Measurements from ENCODE around the gene FCGR2B.
"Not testable (repeated sequence)": the region's sequence is repeated elsewhere in the genome, so short reads cannot be mapped to it uniquely, and the experiment has no call there.

Gene FCGR2B

GRCh38 chr1:161647507-161648360 lies 15.2 kb upstream of the FCGR2B start:
- DNase-seq = not testable (repeated sequence)

DNA sequence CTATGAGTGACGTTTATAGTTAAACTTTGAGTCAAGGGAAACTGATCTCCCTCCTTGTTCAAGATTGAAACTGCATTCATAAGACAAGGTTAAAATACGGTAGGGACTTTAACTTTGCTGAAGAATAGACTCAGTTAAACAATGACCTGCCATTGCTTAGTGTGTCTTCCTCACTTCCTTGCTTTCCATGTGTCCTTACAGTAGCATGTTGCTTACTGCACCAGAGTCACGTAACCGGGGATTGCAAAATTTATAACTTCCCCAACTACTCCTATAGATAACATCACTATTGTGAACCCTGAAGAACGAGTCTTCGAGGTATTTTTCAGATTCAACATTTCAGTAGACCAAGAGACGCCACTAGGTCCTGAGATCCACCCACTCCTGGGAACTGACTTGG lies 9.4 kb upstream of the FCGR2B start:
- DNase-seq = not testable (repeated sequence)

GRCh38 chr1:161653971-161654370 lies 9.0 kb upstream of the FCGR2B start:
- DNase-seq = not testable (repeated sequence)

GRCh38 chr1:161658524-161658923 lies 4.4 kb upstream of the FCGR2B start:
- DNase-seq = not testable (repeated sequence)

GRCh38 chr1:161661660-161662311 lies 1.2 kb upstream of the FCGR2B start:
- DNase-seq = not testable (repeated sequence)

DNA sequence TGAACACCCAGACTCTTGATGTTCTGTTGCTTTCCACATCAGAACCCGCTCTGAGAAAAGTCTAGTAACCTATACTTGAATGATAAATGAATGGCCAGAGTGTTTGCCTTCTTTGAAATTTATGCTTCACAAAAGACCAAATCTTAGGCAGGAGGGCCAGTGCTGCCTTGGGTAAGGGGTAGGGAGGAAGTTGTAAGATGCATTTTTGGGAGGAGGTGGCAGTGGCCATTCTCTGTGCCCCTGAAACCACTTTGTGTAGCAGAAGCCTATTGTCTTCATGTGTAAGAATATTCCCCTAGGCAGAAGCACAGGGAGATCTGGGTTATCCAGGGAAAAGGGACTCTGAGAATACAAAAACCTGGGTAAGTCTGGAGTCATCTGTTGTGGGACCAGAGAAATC lies 626 bp downstream of the FCGR2B start:
- not testable (repeated sequence) for DNase-seq

- not testable (repeated sequence) for DNase-seq
Measured at GRCh38 chr1:161664689-161665088, 1.7 kb downstream of the FCGR2B start.

DNA sequence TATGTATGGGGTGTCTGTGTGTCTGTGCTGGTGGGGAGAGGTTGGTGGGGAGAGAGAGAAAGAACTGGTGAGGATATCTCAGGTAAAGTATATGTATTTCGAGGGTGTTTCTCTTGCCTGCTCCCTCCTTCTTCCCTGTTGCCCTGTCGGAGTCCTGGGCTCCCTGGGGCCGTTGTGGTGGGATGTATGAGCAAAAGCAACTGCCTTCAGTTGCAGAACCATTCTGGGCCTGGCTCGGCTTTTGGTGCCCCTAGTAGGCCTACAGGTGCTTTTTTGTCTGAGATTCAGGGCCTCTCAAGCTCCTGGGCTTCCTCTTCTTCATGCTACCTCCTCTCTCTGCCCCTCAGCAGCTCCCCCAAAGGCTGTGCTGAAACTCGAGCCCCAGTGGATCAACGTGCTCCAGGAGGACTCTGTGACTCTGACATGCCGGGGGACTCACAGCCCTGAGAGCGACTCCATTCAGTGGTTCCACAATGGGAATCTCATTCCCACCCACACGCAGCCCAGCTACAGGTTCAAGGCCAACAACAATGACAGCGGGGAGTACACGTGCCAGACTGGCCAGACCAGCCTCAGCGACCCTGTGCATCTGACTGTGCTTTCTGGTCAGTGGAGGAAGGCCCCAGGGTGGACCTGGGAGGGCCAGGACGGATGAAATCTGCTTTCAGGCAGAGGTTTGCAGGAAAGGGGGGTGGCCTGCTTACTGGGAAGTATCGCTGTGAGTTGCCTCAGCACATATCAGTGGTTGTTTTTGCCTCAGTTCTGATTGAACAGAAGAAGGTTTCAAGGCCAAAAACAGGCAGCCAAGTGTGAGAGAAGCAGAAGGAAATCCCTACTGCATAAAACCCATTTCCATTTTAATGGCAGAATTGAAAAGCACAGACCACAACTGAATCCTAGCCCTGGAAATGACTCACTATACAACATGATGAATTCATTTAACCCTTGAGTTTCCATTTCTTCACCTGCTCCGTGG lies 8.4 kb downstream of the FCGR2B start:
- DNase-seq = peak in 1 of 2 experiments; percentile 27

DNA sequence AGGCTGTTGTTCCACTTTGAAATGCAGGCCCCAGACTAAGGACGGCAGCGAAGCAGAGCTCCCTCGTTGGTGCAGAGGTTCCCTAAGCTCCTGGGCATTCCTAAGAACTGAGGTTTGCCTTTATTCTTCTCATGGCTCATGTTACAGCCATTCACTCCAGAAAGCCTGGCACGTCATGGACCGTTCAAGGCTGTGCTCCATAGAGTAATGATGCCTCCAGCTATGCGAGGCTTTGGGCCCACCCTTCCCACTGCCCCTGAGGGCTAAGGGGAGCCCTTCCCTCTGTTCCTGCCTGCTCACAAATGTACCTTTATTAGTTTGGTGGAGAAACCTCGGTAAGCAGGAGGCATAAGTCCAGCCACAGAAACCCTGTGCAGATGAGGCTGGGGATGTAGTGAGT lies 10.5 kb downstream of the FCGR2B start:
- not testable (repeated sequence) for DNase-seq

GRCh38 chr1:161674447-161674846 lies 11.5 kb downstream of the FCGR2B start:
- DNase-seq = not testable (repeated sequence)

GRCh38 chr1:161674908-161675307 lies 12.0 kb downstream of the FCGR2B start:
- DNase-seq = not testable (repeated sequence)

DNA sequence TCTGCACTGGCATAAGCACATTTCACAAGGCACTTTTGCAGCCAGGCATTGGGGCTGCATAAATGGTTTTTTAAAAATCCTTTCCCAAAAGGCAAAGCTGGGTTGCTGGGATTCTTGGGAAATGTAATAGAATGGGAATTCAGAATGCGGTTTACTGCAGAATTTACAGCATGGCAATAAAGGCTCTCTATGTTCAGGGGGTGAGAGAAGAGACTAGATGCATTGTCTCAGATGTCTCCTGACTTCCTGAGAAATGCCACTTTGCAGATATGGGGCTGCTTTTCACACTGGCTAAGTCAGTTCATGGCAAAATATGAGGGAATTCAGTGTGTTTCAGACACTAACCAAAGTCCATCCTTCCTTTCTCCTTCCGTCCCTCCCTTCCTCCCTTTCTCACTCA lies 13.5 kb downstream of the FCGR2B start:
- DNase-seq = no peak

DNA sequence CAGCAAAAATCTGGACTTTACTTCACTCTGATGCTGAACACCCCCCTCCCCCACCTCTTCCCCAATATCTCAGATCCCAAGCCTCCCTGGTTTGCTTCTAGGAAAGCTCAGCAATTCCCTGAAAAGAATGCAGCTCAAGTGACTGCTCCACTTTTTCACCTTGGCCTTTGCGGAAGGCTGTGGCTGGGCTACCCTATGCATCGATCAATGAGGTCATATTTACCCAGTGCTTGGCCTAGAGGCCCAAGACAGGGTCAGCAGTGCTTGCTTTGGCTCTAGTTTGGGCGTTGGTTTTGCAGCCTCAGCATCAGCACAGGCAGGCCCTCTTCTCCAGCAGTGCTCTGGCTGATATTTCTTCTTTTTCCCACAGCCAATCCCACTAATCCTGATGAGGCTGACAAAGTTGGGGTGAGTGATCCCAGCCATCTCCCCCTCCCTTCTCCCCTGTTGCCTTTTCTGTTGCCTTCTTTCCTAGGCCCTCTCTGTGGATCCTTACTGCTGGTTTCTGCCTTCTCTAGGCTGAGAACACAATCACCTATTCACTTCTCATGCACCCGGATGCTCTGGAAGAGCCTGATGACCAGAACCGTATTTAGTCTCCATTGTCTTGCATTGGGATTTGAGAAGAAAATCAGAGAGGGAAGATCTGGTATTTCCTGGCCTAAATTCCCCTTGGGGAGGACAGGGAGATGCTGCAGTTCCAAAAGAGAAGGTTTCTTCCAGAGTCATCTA lies 14.2 kb downstream of the FCGR2B start:
- no peak for DNase-seq

GRCh38 chr1:161678500-161678899 lies 15.6 kb downstream of the FCGR2B start:
- DNase-seq = no peak

- no peak for DNase-seq
Measured at GRCh38 chr1:161681879-161682278, 18.9 kb downstream of the FCGR2B start.

- no peak for DNase-seq
Measured at GRCh38 chr1:161688946-161689345, 26.0 kb downstream of the FCGR2B start.

DNA sequence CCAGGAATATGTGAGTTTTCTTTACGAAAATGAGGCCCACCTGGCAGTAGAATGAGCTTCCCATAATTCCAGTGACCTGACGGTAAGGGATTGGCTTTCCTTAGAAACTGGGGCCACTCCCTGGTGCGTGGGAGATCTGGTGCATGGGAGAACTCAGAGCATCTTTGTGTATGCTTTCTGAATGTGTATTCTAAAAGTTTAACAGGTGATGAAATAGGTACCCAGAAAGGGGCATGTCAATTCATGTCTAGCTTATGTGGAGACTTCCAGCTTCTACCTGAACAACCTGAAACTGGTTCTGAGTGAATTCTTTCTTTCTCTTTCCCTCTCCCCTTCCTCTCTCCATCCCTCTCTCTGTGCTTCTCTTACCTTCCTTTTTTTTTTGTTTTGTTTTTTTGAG lies 28.9 kb downstream of the FCGR2B start:
- DNase-seq = no peak

- DNase-seq = not testable (repeated sequence)
Measured at GRCh38 chr1:161693020-161693712, 30.2 kb downstream of the FCGR2B start.

DNA sequence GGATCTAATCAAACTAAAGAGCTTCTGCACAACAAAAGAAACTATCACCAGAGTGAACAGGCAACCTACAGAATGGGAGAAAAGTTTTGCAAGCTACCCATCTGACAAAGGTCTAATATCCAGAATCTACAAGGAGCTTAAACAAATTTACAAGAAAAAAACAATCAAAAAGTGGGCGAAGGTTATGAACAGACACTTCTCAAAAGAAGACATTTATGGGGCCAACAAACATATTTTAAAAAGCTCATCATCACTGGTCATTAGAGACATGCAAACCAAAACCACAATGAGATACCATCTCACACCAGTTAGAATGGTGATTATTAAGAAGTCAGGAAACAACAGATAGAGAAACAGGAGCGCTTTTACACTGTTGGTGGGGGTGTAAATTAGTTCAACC lies 35.4 kb downstream of the FCGR2B start:
- not testable (repeated sequence) for DNase-seq

DNA sequence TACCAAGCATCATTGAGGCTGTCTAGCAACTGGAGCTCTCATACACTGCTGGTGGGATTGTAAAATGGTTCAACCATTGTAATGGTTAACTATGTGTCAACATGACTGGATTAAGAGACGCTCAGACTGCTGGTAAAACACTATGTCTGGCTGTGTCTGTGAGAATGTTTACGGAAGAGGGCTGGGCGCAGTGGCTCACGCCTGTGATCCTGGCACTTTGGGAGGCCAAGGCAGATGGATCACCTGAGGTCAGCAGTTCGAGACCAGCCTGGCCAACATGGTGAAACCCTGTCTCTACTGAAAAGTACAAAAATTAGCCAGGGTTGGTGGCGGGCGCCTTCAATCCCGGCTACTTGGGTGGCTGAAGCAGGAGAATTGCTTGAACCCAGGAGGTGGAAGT lies 39.3 kb downstream of the FCGR2B start:
- no peak for DNase-seq

DNA sequence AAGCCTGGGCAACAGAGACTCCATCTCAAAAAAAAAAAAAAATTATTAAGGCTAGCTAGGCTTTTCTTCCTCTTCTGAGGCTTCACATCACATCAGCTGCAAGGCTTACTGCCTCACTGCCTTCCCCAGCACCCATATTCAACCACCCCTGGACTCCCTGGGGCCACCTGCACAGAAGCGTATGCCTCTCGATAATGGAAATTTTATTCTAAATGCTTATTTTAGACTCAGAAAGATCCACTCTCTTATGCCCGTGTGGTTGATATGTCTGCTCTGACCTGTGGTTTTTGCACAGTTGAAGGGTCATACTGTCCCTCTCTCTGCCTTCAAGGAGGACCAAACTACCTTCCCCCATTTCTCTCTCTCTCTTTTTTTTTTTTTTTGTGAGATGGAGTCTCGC lies 42.6 kb downstream of the FCGR2B start:
- DNase-seq = no peak

- no peak for DNase-seq
Measured at GRCh38 chr1:161706113-161706481, 43.2 kb downstream of the FCGR2B start.
